GM19455 (cell line): ENCODE results near the gene CASS4.

Experiments
- ATAC-seq: cut with Tn5 transposase; IDR thresholded peaks from one replicate; pipeline ENCODE4 v1.9.1; 2021; ENCODE audit not compliant: unreplicated experiment

CASS4 gene

GRCh38 chr20:56501116-56501515 is 89.1 kb downstream of the CASS4 start:
- no peak for ATAC-seq

GRCh38 chr20:56503916-56504315 is 91.9 kb downstream of the CASS4 start:
- ATAC-seq, result no peak

- no peak for ATAC-seq
Measured at GRCh38 chr20:56504373-56505005, 92.4 kb downstream of the CASS4 start.

GRCh38 chr20:56506103-56506502 is 94.0 kb downstream of the CASS4 start:
- ATAC-seq, result no peak
